GM23338 (cell line): ENCODE measurements around the gene TRAM2. TPM values are rescaled to one million over a fixed set of nuclear protein-coding genes. Genes with fewer than 3 reads are reported as not detected.

Experiments used
- ATAC-seq: fragments of 200-7000 bp; cut with Tn5 transposase; 3 replicates; pipeline ENCODE4 v1.9.1; 2020
- DNase-seq: peaks from one replicate; pipeline ENCODE4 v3.0.0-alpha.2; 2015; ENCODE audit warnings: low spot score
- H2AFZ ChIP-seq: fragments of 200-600 bp; sonication (generic); 2 replicates; pipeline ENCODE4 v1.8.0; 2016; ENCODE audit warnings: antibody characterized with exemption, mild to moderate bottlenecking, moderate library complexity
- H3F3A ChIP-seq: fragments of 200-600 bp; sonication (generic); replicated peaks from 2 replicates; pipeline ENCODE4 v1.8.0; 2017; ENCODE audit warnings: antibody characterized with exemption, mixed run types, low read depth
- H3K27ac ChIP-seq: fragments of 200-600 bp; sonication (generic); 2 replicates; pipeline ENCODE4 v1.6.1; 2016; ENCODE audit warnings: low read depth
- H3K27me3 ChIP-seq: fragments of 200-600 bp; sonication (generic); 2 replicates; pipeline ENCODE4 v1.8.0; 2016; ENCODE audit warnings: mild to moderate bottlenecking, mixed run types, moderate library complexity; ENCODE audit not compliant: insufficient read depth
- H3K36me3 ChIP-seq: fragments of 200-600 bp; sonication (generic); 2 replicates; pipeline ENCODE4 v1.8.0; 2016; ENCODE audit warnings: mild to moderate bottlenecking; ENCODE audit not compliant: insufficient read depth
- H3K4me1 ChIP-seq: fragments of 200-600 bp; sonication (generic); 2 replicates; pipeline ENCODE4 v1.8.0; 2016; ENCODE audit warnings: mild to moderate bottlenecking, moderate library complexity; ENCODE audit not compliant: insufficient read depth
- H3K4me2 ChIP-seq: fragments of 200-600 bp; sonication (generic); 2 replicates; pipeline ENCODE4 v1.7.1; 2017; ENCODE audit warnings: mixed run types
- H3K4me3 ChIP-seq: fragments of 200-600 bp; sonication (generic); 2 replicates; pipeline ENCODE4 v1.6.1; 2016; ENCODE audit warnings: mixed run types
- H3K79me2 ChIP-seq: fragments of 200-600 bp; sonication (generic); replicated peaks from 2 replicates; pipeline ENCODE4 v1.8.0; 2017; ENCODE audit warnings: mild to moderate bottlenecking; ENCODE audit not compliant: insufficient read depth
- H3K9me2 ChIP-seq: fragments of 200-600 bp; sonication (generic); 2 replicates; pipeline ENCODE4 v1.8.0; 2017; ENCODE audit not compliant: insufficient read depth
- H4K20me1 ChIP-seq: fragments of 200-600 bp; sonication (generic); replicated peaks from 2 replicates; pipeline ENCODE4 v1.8.0; 2017; ENCODE audit warnings: mild to moderate bottlenecking; ENCODE audit not compliant: insufficient read depth
- H3K27ac Mint-ChIP-seq: 2 replicates; pipeline ENCODE4 v1.8.0; 2020; ENCODE audit warnings: inconsistent platforms, mild to moderate bottlenecking, moderate library complexity, mixed read lengths
- H3K27me3 Mint-ChIP-seq: 3 replicates; pipeline ENCODE4 v1.8.0; 2022; ENCODE audit warnings: low read depth, mild to moderate bottlenecking, moderate library complexity, mixed read lengths, inconsistent platforms; ENCODE audit not compliant: insufficient read depth, poor library complexity
- H3K36me3 Mint-ChIP-seq: 3 replicates; pipeline ENCODE4 v1.8.0; 2021; ENCODE audit warnings: low read depth, mild to moderate bottlenecking, inconsistent platforms, moderate library complexity, mixed read lengths
- H3K4me1 Mint-ChIP-seq: 3 replicates; pipeline ENCODE4 v1.8.0; 2020; ENCODE audit warnings: mild to moderate bottlenecking, inconsistent platforms, mixed read lengths
- H3K4me3 Mint-ChIP-seq: 3 replicates; pipeline ENCODE4 v1.8.0; 2021; ENCODE audit warnings: moderate library complexity, mild to moderate bottlenecking, inconsistent platforms, mixed read lengths
- H3K9me3 Mint-ChIP-seq: 3 replicates; pipeline ENCODE4 v1.8.0; 2020; ENCODE audit warnings: moderate library complexity, mild to moderate bottlenecking, inconsistent platforms, mixed read lengths
- ETS1 ChIP-seq: IDR thresholded peaks from 2 replicates; pipeline ENCODE4 v1.6.1; 2016; ENCODE audit warnings: antibody characterized with exemption
- EZH2 ChIP-seq: fragments of 200-600 bp; sonication (generic); IDR thresholded peaks from one replicate; pipeline ENCODE4 v1.8.0; 2017; ENCODE audit warnings: antibody characterized with exemption, mild to moderate bottlenecking, low read depth; ENCODE audit not compliant: unreplicated experiment
- EZH2phosphoT487 ChIP-seq: fragments of 200-600 bp; sonication (generic); IDR thresholded peaks from one replicate; pipeline ENCODE4 v1.8.1; 2018; ENCODE audit warnings: antibody characterized with exemption; ENCODE audit not compliant: unreplicated experiment
- JUNB ChIP-seq: IDR thresholded peaks from one replicate; pipeline ENCODE4 v1.6.1; 2016; ENCODE audit warnings: antibody characterized with exemption; ENCODE audit not compliant: unreplicated experiment
- NANOG ChIP-seq: IDR thresholded peaks from 2 replicates; pipeline ENCODE4 v1.6.1; 2016; ENCODE audit warnings: antibody characterized with exemption, borderline replicate concordance
- REST ChIP-seq: IDR thresholded peaks from one replicate; pipeline ENCODE4 v1.6.1; 2018; ENCODE audit warnings: antibody characterized with exemption; ENCODE audit not compliant: unreplicated experiment
- STAT1 ChIP-seq: IDR thresholded peaks from one replicate; pipeline ENCODE4 v1.6.1; 2016; ENCODE audit warnings: antibody characterized with exemption; ENCODE audit not compliant: unreplicated experiment
- ZNF114 ChIP-seq: fragments of 250-450 bp; sonication (Bioruptor Pico); IDR thresholded peaks from 2 replicates; pipeline ENCODE4 v1.5.0; 2020; ENCODE audit warnings: mild to moderate bottlenecking, moderate library complexity
- ZNF331 ChIP-seq: fragments of 250-450 bp; sonication (Bioruptor Pico); IDR thresholded peaks from 2 replicates; pipeline ENCODE4 v1.5.0; 2020; ENCODE audit warnings: low read depth, mild to moderate bottlenecking, moderate library complexity
- polyA plus RNA-seq: library from polyadenylated mRNA; unstranded; fragments of >200 nt; fragmentation: Nextera tagmentation; extraction: Ambion mirVana; gene quantifications from 2 replicates; pipeline ENCODE4 v1.2.1, GENCODE V29; 2016
- total RNA-seq: library from RNA; depleted of rRNA; stranded (reverse); fragments of >200 nt; shearing (Covaris generic); gene quantifications from 2 replicates; pipeline ENCODE4 v1.2.3, GENCODE V29; 2014
- TF ChIP-seq, protein P1 (sequence below), 2 experiments: fragments of 200-600 bp in 1 of 2; sonication (generic) in 1 of 2; conservative IDR thresholded peaks; 2 replicates each; pipeline versions ENCODE4 v1.5.1 to v1.6.1; 2016 to 2017; ENCODE audit warnings: antibody characterized with exemption in 2 of 2, low read depth in 2 of 2, mild to moderate bottlenecking in 2 of 2, moderate library complexity in 1 of 2

TRAM2 gene
- total and polyA plus RNA-seq, 2 experiments from 2014 or later = 4.0 to 14.0 TPM

GRCh38 chr6:52572536-52572935 lies 4.3 kb downstream of the TRAM2 start:
- peak overlapping the region; percentile 89 for H3K4me2 ChIP-seq
- peaks cover 81% of the 10 kb centered on the region for H3K79me2 ChIP-seq
- no peak for ATAC-seq
- peaks cover 6% of the 10 kb centered on the region; the same call in 1 of the 2 replicates for H3F3A ChIP-seq
- H3K4me1 ChIP-seq = peaks cover 62% of the 10 kb centered on the region
- no peaks in the 10 kb centered on the region; the same call in 1 of the 2 replicates for H4K20me1 ChIP-seq
- no peaks in the 10 kb centered on the region for H3K9me3 Mint-ChIP-seq
- DNase-seq = no peak
- H3K36me3 Mint-ChIP-seq = no peaks in the 10 kb centered on the region; the same call in 1 of the 3 replicates
- no peak for TF ChIP-seq ZNF331 (CRISPR knock-in tag)
- H3K4me3 Mint-ChIP-seq = peak overlapping the region; percentile 48; the same call in 1 of the 3 replicates
- H3K36me3 ChIP-seq = no peaks in the 10 kb centered on the region
- no peak overlapping the region for H3K27ac ChIP-seq
- no peaks in the 10 kb centered on the region for H3K9me2 ChIP-seq
- H3K27me3 Mint-ChIP-seq = peaks cover 7% of the 10 kb centered on the region
- no peaks in the 10 kb centered on the region for H3K27me3 ChIP-seq
- H2AFZ ChIP-seq = no peak overlapping the region
- H3K4me3 ChIP-seq = peak overlapping the region; percentile 30; the same call in 1 of the 2 replicates
- peaks cover 73% of the 10 kb centered on the region for H3K4me1 Mint-ChIP-seq
- peak overlapping the region; percentile 38; the same call in 1 of the 2 replicates for H3K27ac Mint-ChIP-seq

GRCh38 chr6:52571099-52571755 lies 5.6 kb downstream of the TRAM2 start:
- Mint-ChIP-seq H3K4me3 (no peak overlapping the region), H3K4me1 (peaks cover 83% of the 10 kb centered on the region), H3K27me3 (peaks cover 7% of the 10 kb centered on the region), H3K27ac (no peak overlapping the region), H3K9me3 (no peaks in the 10 kb centered on the region), H3K36me3 (no peaks in the 10 kb centered on the region; the same call in 1 of the 3 replicates)
- Histone ChIP-seq H3K27ac (no peak overlapping the region), H4K20me1 (no peaks in the 10 kb centered on the region; the same call in 1 of the 2 replicates), H3K4me3 (no peak overlapping the region), H3K9me2 (0 out of 2 replicates have a peak, but pooled peaks cover 4% of the 10 kb centered on the region), H3K4me1 (peaks cover 69% of the 10 kb centered on the region), H3K79me2 (peaks cover 94% of the 10 kb centered on the region), H3K36me3 (no peaks in the 10 kb centered on the region), H2AFZ (no peak overlapping the region), H3K4me2 (no peak overlapping the region), H3F3A (peaks cover 1% of the 10 kb centered on the region; the same call in 1 of the 2 replicates), H3K27me3 (no peaks in the 10 kb centered on the region)
- DNase-seq (peak; percentile 47), ATAC-seq (no peak)
- no peak for TF ChIP-seq REST
- TF ChIP-seq, protein P1, sequence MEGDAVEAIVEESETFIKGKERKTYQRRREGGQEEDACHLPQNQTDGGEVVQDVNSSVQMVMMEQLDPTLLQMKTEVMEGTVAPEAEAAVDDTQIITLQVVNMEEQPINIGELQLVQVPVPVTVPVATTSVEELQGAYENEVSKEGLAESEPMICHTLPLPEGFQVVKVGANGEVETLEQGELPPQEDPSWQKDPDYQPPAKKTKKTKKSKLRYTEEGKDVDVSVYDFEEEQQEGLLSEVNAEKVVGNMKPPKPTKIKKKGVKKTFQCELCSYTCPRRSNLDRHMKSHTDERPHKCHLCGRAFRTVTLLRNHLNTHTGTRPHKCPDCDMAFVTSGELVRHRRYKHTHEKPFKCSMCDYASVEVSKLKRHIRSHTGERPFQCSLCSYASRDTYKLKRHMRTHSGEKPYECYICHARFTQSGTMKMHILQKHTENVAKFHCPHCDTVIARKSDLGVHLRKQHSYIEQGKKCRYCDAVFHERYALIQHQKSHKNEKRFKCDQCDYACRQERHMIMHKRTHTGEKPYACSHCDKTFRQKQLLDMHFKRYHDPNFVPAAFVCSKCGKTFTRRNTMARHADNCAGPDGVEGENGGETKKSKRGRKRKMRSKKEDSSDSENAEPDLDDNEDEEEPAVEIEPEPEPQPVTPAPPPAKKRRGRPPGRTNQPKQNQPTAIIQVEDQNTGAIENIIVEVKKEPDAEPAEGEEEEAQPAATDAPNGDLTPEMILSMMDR (conservative IDR thresholded peaks at IDR 0.05; ENCODE audit: low read depth in 2 of 2) = no peak
- no peak for TF ChIP-seq EZH2
- TF ChIP-seq STAT1 = no peak
- no peak for TF ChIP-seq EZH2phosphoT487
- TF ChIP-seq ZNF331 (CRISPR knock-in tag) = no peak
- TF ChIP-seq ZNF114 (CRISPR knock-in tag) = no peak
- no peak for TF ChIP-seq JUNB
- TF ChIP-seq NANOG = no peak
- no peak for TF ChIP-seq ETS1
